ENCODE data around the gene CAMKK2. TPM values are rescaled to one million over a fixed set of nuclear protein-coding genes. Genes with fewer than 3 reads are reported as not detected.
A peak's percentile ranks its signal among the peaks of the same experiment; 100 is the strongest.
"Not testable (repeated sequence)": the region's sequence is repeated elsewhere in the genome, so short reads cannot be mapped to it uniquely, and the experiment has no call there.

CAMKK2 gene
- total RNA-seq, 8 experiments from 2014 or later, result 14.0 to 23.8 (median 18.3) TPM

DNA sequence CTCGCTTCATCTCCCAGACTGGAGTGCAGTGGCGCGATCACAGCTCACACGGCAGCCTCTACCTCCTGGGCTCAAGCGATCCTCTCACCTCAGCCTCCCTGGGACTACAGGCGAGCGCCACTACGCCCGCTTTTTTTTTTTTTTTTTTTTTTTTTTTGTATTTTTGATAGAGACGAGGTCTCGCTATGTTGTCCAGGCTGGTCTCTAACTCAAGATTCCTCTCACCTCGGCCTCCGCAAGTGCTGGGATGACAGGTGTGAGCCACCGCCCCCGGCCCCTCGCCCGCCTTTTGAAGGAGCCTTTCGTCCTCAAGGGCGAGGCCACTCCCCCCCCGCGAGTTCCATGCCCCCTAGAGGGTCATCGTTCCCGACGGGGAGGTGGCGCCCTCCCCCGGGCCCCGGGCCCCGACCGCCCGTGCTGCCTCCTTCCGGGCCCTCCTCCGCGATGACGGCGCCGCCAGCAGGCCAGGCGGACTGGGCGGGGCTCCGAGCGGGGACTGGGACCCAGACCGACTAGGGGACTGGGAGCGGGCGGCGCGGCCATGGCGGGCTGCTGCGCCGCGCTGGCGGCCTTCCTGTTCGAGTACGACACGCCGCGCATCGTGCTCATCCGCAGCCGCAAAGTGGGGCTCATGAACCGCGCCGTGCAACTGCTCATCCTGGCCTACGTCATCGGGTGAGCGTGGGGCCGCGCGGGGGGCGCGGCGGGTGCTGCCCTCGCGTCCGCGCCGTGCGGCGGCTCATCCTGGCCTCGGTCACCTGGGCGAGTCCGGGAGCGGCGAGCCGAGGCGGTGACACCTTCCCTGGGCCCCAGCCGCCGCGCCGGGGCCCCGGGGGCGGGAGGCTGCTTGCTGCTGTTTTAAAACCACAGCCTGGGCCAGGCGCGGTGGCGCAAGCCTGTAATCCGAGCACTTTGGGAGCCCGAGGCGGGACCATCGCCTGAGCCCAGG, 86.6 kb downstream of the CAMKK2 start, which contains the start of gene P2RX4:
TSS of gene P2RX4 (plus strand) at position 506 of the 949 bp plus-strand sequence. CDS start at position 542, 36 bp downstream.
- Histone ChIP-seq H3K4me3 (peak within 1 kb of the TSS; percentile 39 to 53 (median 50)), H3K27ac (peak within 1 kb of the TSS; percentile 63 to 92), H3K4me1 (replicated peaks in 1 of 2) (peaks cover 5 to 12% of the 10 kb centered on the region in 2 donors)
- WGBS, 10 experiments, result 0 to 70% (median 42%) methylated on average over 2 to 8 of the region's 97 CpGs; no CpG with 5 or more reads in 5 of the 10 experiments
- ATAC-seq (replicated peaks in 6 of 8), result peak; percentile 79 to 94 (median 90)
- in situ Hi-C loops (cut with MboI; ENCODE audit: low pct_unique_long_range_greater_than_20kb in 2 of 9, low sequenced_read_pairs in 9 of 9, unreplicated experiment in 9 of 9), result no loop called here

DNA sequence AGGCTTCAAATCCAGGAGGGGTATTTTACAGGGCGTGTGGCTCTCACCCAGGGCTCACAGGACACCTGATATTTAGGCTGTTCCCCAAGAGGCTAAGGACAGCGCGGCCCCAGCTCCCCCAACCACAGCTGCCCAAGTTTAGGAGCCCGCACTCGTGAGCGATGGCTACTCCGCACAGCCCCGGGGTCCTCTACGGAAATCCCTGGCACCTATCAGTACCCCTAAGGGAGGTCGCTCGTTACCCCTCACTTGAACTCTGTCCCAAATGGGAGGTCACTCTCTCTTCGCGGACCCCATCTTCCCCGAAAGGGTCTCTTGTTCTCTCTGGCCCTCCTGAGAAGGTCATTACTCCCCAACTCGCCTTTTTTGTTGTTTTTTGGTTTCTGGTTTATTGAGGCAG, 87.3 kb downstream of the CAMKK2 start:
- Histone ChIP-seq H3K27ac (peak overlapping the region; percentile 63 to 92), H3K4me1 (replicated peaks in 1 of 2) (peaks cover 5 to 12% of the 10 kb centered on the region in 2 donors), H3K4me3 (peak overlapping the region; percentile 39 to 53 (median 50))
- 22 to 100% (median 93%) methylated on average over 1 to 7 of the region's 15 CpGs for WGBS, 10 experiments
- in situ Hi-C loops (cut with MboI; ENCODE audit: low pct_unique_long_range_greater_than_20kb in 2 of 9, low sequenced_read_pairs in 9 of 9, unreplicated experiment in 9 of 9), result no loop called here
- no peak for ATAC-seq (replicated peaks in 6 of 8)

DNA sequence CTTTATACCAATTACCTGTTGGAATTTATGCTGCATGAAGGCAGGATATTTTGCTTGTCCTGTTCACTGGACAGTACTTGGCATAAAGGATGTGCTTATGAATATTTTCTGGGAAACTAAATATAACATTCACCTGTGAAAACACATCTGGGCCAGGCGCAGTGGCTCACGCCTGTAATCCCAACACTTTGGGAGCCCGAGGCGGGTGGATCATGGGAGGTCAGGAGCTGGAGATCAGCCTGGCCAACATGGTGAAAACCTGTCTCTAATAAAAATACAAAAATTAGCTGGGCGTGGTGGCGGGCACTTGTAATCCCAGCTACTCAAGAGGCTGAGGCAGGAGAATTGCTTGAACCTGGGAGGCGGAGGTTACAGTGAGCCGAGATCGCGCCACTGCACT, 87.9 kb downstream of the CAMKK2 start:
- in situ Hi-C loops (cut with MboI; ENCODE audit: low pct_unique_long_range_greater_than_20kb in 2 of 9, low sequenced_read_pairs in 9 of 9, unreplicated experiment in 9 of 9); H3K4me3 ChIP-seq; ATAC-seq (replicated peaks in 6 of 8); H3K27ac ChIP-seq: not testable (repeated sequence)
- peaks cover 5 to 12% of the 10 kb centered on the region in 2 donors for H3K4me1 ChIP-seq (replicated peaks in 1 of 2)
- 60 to 100% (median 97%) methylated on average over 2 to 7 of the region's 10 CpGs; no CpG with 5 or more reads in 3 of the 10 experiments for WGBS, 10 experiments

DNA sequence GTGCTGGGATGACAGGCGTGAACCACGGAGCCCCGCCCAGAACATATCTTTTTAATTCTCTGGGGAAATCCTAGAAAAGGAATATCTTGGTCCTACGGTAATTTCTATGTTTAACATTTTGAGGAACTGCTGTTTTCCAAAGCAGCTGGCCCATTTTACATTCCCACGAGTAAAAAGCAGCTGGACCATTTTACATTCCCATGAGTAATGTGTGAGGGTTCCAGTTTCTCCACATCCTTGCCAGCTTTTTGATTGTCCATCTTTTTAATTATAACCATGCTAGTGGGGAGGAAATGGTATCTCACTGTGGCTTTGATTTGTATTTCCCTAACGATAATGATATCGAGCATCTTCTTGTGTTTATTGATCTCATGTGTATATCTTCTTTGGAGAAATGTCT, 91.0 kb downstream of the CAMKK2 start:
- WGBS, 10 experiments, result 0 to 96% (median 75%) methylated on average over 1 to 7 of the region's 7 CpGs; no CpG with 5 or more reads in 1 of the 10 experiments
- in situ Hi-C loops (cut with MboI; ENCODE audit: low pct_unique_long_range_greater_than_20kb in 2 of 9, low sequenced_read_pairs in 9 of 9, unreplicated experiment in 9 of 9), result no loop called here
- no peak overlapping the region for H3K4me3 ChIP-seq
- peaks cover 5 to 6% of the 10 kb centered on the region in 2 donors for H3K4me1 ChIP-seq (replicated peaks in 1 of 2)
- no peak for ATAC-seq (replicated peaks in 6 of 8)
- no peak overlapping the region for H3K27ac ChIP-seq

DNA sequence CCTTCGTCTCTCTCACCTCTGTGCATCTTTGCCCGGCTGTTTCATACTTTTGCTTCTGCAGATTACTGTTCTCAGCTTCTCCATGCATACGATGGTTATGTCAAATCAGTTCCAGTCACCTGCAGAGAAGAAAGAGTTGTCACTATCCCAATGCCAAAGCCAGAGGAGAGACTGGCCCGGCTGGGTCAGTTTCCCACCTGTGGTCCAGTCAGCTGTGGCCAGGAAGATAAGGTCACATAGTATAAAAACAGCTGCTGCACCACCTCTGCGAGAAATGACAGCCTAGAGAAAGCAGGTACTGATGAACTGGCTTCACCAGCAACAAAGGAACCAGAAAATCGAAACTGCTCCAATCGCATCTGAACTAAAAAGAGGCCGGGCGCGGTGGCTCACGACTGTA, 93.0 kb downstream of the CAMKK2 start:
- no peak overlapping the region for H3K4me3 ChIP-seq
- in situ Hi-C loops (cut with MboI; ENCODE audit: low pct_unique_long_range_greater_than_20kb in 2 of 9, low sequenced_read_pairs in 9 of 9, unreplicated experiment in 9 of 9), result no loop called here
- no peak overlapping the region for H3K27ac ChIP-seq
- WGBS, 10 experiments, result 31 to 92% (median 80%) methylated on average over 2 to 9 of the region's 11 CpGs; no CpG with 5 or more reads in 2 of the 10 experiments
- H3K4me1 ChIP-seq (replicated peaks in 1 of 2), result no peaks in the 10 kb centered on the region
- no peak for ATAC-seq (replicated peaks in 6 of 8)

DNA sequence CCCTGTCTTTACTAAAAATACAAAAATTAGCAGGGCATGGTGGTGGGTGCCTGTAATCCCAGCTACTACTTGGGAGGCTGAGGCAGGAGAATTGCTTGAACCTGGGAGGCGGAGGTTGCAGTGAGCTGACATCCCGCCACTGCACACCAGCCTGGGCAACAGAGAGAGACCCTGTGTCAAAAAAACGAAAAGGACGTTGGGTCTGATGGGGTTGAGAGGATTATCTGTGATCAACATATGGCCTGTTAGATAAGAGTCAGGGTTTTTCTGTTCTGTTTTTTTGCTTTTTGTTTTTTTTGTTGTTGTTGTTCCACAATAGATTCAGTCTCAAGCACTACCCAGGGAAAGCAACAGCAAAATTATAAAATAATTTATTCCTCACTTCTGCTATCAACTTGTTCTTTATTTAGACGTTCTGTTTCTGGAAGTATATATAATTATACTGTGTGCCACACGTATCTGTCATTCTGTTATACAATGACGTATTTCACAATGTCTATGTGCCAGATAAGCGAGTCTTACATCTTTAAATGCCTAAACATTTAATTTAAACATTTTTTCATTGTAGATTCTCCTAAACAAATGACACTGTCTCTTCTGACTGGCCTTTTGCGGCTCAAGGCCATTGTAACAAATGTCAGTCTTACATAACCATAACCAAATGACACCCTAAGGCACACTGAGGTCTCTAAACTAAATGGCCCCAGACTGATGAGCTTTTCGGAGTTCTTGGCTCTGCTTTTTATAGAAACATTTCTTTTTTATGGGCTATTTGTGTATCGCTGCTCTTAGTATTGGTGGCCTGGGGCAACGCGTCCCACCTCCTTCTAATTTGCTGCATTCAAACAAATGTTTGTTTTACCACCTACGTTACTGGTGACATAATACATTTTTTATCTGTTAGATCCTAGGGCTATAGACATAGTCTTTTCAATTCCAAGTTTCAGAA, 93.8 kb downstream of the CAMKK2 start:
- Histone ChIP-seq H3K4me1 (replicated peaks in 1 of 2) (no peaks in the 10 kb centered on the region), H3K27ac (no peak overlapping the region), H3K4me3 (no peak overlapping the region)
- ATAC-seq (replicated peaks in 6 of 8), result peak in 2 of 8 experiments; percentile 49 to 76
- WGBS, 10 experiments, result 61 to 94% (median 81%) methylated on average over 6 to 13 of the region's 14 CpGs
- in situ Hi-C loops (cut with MboI; ENCODE audit: low pct_unique_long_range_greater_than_20kb in 2 of 9, low sequenced_read_pairs in 9 of 9, unreplicated experiment in 9 of 9), result no loop called here

DNA sequence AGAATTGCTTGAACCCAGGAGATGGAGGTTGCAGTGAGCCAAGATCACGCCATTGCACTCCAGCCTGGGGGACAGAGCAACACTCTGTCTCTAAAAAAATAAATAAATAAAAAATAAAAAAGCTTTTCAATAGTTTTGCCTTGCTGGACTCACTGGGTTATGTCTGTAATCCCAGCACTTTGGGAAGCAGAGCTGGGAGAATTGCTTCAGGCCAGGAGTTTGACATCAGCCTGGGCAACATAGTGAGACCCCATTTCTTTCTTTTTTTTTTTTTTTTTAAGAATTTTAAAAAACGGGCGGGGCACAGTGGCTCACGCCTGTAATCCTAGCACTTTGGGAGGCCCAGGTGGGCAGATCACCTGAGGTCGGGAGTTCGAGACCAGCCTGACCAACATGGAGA, 95.4 kb downstream of the CAMKK2 start:
- H3K4me3 ChIP-seq; ATAC-seq (replicated peaks in 6 of 8); H3K4me1 ChIP-seq (replicated peaks in 1 of 2); in situ Hi-C loops (cut with MboI; ENCODE audit: low pct_unique_long_range_greater_than_20kb in 2 of 9, low sequenced_read_pairs in 9 of 9, unreplicated experiment in 9 of 9); H3K27ac ChIP-seq: not testable (repeated sequence)
- 28 to 100% (median 90%) methylated on average over 2 to 6 of the region's 6 CpGs; no CpG with 5 or more reads in 2 of the 10 experiments for WGBS, 10 experiments

DNA sequence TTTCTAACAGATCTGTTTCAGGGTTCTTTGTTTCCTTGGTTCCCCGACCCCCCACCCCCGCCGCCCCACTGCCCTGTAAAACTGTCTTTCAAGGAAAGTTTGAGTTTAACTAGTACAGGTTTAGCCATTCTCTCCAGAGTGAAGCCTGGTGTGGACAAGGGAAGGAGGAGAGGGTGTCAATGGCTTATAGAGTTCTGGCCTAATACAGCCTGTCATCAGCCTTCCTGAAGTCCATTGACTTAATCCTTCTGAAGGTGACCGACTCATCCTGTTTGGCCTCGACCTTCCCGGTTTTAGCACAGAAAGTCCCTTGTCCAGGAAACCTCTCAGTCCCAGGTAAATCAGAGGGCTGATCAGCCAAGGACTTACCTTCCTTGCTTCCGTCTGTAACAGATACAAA, 97.6 kb downstream of the CAMKK2 start:
- H3K27ac ChIP-seq, result no peak overlapping the region
- 45 to 100% (median 73%) methylated on average over 1 to 4 of the region's 7 CpGs; no CpG with 5 or more reads in 3 of the 10 experiments for WGBS, 10 experiments
- no peak for ATAC-seq (replicated peaks in 6 of 8)
- H3K4me3 ChIP-seq, result no peak overlapping the region
- no peaks in the 10 kb centered on the region for H3K4me1 ChIP-seq (replicated peaks in 1 of 2)
- in situ Hi-C loops (cut with MboI; ENCODE audit: low pct_unique_long_range_greater_than_20kb in 2 of 9, low sequenced_read_pairs in 9 of 9, unreplicated experiment in 9 of 9), result no loop called here

DNA sequence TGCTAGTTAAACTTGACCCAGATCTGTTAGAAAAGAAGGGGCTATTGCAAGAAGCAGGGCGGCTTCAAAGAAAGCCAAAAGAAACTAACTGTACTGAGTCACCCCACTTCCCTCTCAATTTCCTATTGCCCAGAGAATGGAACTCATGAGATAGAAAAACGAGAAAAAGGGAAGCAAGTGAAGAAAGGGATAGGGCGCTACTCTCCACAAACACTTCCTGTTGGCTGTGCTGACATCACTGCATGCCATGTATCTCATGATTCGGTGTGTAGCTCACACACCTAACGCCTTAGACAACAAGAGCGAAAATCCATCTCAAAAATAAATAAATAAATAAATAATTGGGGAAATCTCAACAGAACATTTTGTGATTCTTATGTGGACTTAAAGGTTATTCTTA, 99.6 kb downstream of the CAMKK2 start:
- H3K27ac ChIP-seq, result no peak overlapping the region
- no peak for ATAC-seq (replicated peaks in 6 of 8)
- no peak overlapping the region for H3K4me3 ChIP-seq
- H3K4me1 ChIP-seq (replicated peaks in 1 of 2), result no peaks in the 10 kb centered on the region
- 60 to 96% (median 81%) methylated on average over 1 to 6 of the region's 6 CpGs for WGBS, 10 experiments
- in situ Hi-C loops (cut with MboI; ENCODE audit: low pct_unique_long_range_greater_than_20kb in 2 of 9, low sequenced_read_pairs in 9 of 9, unreplicated experiment in 9 of 9), result no loop called here

DNA sequence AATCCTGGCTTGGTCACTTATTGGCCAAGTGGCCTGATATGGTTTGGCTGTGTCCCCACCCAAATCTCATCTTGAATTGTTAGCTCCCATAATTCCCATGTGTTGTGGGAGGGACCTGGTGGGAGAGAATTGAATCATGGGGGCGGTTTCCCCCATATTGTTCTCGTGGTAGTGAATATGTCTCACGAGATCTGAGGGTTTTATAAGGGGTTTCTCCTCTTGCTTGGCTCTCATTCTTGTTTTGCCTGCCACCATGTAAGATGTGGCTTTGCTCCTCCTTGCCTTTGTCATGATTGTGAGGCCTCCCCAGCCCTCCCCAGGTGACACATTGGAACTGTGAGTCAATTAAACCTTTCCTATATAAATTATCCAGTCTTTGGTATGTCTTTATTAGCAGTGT, 105.4 kb downstream of the CAMKK2 start:
- in situ Hi-C loops (cut with MboI; ENCODE audit: low pct_unique_long_range_greater_than_20kb in 2 of 9, low sequenced_read_pairs in 9 of 9, unreplicated experiment in 9 of 9), result no loop called here
- no peak for ATAC-seq (replicated peaks in 6 of 8)
- Histone ChIP-seq H3K4me3 (no peak overlapping the region), H3K4me1 (replicated peaks in 1 of 2) (no peaks in the 10 kb centered on the region), H3K27ac (no peak overlapping the region)
- 40 to 92% (median 65%) methylated on average over 1 to 2 of the region's 3 CpGs; no CpG with 5 or more reads in 4 of the 10 experiments for WGBS, 10 experiments

DNA sequence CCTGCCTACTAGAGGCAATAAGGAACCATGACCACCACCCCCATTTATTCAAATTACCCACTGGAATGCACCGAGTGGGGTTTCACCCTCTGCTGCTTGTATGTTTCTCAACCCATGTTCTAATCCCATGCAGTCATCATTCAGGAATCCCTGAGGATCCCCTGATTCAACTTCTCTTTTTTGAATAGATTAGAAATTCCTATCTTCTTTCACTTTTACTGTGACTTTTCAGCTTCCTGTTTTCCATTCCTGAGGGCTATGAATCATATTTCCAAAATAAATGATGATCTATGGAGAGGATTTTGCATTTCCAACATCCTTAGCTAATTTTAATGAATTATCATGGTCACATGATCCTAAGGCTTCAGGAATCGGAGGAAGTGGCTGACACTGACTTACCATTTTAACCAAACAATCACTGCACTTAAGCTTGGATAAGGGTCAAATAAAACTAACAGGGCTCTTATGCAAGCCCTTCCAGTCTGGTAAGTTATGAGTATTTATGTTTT, 105.9 kb downstream of the CAMKK2 start:
- Histone ChIP-seq H3K4me1 (replicated peaks in 1 of 2) (no peaks in the 10 kb centered on the region), H3K27ac (no peak overlapping the region), H3K4me3 (no peak overlapping the region)
- WGBS, 10 experiments, result 0 to 100% (median 66%) methylated on average over 1 to 2 of the region's 2 CpGs; no CpG with 5 or more reads in 1 of the 10 experiments
- in situ Hi-C loops (cut with MboI; ENCODE audit: low pct_unique_long_range_greater_than_20kb in 2 of 9, low sequenced_read_pairs in 9 of 9, unreplicated experiment in 9 of 9), result no loop called here
- ATAC-seq (replicated peaks in 6 of 8), result peak in 3 of 8 experiments; percentile 86 to 96 (median 94)

DNA sequence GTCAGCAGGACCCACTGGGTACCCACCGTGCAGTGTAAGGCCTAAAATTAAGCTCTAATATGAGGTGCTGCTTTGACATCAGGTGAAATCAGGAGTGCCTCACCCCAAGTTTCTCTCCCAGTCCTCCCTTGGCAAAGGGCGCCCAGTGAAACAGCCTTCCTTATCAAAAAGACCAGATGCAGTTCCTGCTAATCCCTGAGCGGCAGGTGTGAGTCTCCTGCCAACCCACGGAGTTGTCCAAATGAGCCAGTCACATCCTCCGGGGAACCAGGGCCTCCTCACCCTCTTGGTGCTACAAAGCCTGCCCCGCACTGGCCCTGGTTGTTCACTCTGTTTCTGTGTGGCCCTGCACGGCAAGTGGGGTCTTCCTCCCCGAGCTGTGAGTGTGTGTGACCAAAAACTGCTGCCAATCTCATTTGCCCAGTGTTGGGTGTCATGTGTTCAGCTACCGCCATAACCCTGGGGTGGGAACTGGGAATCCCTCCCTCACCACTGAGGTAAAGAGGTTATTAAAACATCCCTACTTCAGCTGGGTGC, 106.8 kb downstream of the CAMKK2 start:
- in situ Hi-C loops (cut with MboI; ENCODE audit: low pct_unique_long_range_greater_than_20kb in 2 of 9, low sequenced_read_pairs in 9 of 9, unreplicated experiment in 9 of 9), result no loop called here
- no peak for ATAC-seq (replicated peaks in 6 of 8)
- no peak overlapping the region for H3K4me3 ChIP-seq
- H3K4me1 ChIP-seq (replicated peaks in 1 of 2), result no peaks in the 10 kb centered on the region
- no peak overlapping the region for H3K27ac ChIP-seq
- 80 to 100% (median 95%) methylated on average over 1 to 6 of the region's 9 CpGs; no CpG with 5 or more reads in 4 of the 10 experiments for WGBS, 10 experiments
